Measurements from ENCODE around the gene GJC2. TPM values are rescaled to one million over a fixed set of nuclear protein-coding genes. Genes with fewer than 3 reads are reported as not detected.
A peak's percentile ranks its signal among the peaks of the same experiment; 100 is the strongest.
"Not testable (repeated sequence)": the region's sequence is repeated elsewhere in the genome, so short reads cannot be mapped to it uniquely, and the experiment has no call there.

GJC2 gene
- total RNA-seq, 1 donor from 2014 or later = 6.0 TPM

GRCh38 chr1:228184152-228184551 lies 34.4 kb downstream of the GJC2 start:
- Histone ChIP-seq H3K4me1 (peaks cover 12% of the 10 kb centered on the region), H3K4me3 (no peak overlapping the region), H3K36me3 (no peaks in the 10 kb centered on the region), H3K9me3 (no peaks in the 10 kb centered on the region), H3K27ac (no peak overlapping the region), H3K27me3 (ENCODE audit: low read depth) (no peaks in the 10 kb centered on the region)
- no peak for TF ChIP-seq CTCF (IDR thresholded peaks at IDR 0.05)
- DNase-seq = no peak
- ATAC-seq = no peak
- intact Hi-C loops (cut with DNase I) = no loop called here

DNA sequence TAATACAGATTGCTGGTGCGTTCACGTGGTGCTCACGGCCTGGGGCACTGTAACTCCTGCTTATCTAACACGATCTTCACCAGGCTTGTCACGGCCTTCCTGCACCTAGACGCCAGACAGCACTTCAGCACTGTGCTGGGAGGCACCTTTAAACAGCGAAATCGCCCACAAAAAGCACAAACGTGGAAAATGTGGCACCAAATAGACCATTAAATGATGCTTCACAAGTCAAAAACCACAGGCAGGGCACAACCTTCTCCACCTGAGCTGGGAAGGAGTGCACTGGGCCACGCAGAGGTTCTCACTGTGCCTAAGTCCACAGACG lies 35.9 kb downstream of the GJC2 start:
- Histone ChIP-seq H3K27ac (no peak overlapping the region), H3K36me3 (no peaks in the 10 kb centered on the region), H3K9me3 (no peaks in the 10 kb centered on the region), H3K27me3 (ENCODE audit: low read depth) (no peaks in the 10 kb centered on the region), H3K4me3 (no peak overlapping the region), H3K4me1 (peaks cover 8% of the 10 kb centered on the region)
- DNase-seq = no peak
- intact Hi-C loops (cut with DNase I) = no loop called here
- TF ChIP-seq CTCF (IDR thresholded peaks at IDR 0.05) = no peak
- ATAC-seq = peak; percentile 31 to 46

DNA sequence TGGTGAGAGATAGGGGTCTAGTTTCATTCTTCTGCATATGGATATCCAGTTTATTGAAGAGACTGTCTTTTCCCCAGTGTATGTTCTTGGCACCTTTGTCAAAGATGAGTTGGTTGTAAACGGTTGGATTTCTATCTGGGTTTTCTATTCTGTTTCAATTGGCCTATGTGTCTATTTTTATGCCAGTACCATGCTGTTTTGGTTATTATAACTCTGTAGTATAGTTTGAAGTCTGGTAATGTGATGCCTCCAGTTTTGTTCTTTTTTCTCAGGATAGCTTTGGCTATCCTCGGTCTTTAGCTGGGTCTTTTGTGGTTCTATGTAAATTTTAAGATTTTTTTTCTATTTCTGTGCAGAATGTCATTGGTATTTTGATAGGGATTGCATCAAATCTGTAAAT lies 38.5 kb downstream of the GJC2 start:
- H3K9me3 ChIP-seq; H3K4me3 ChIP-seq; H3K27ac ChIP-seq; DNase-seq; H3K4me1 ChIP-seq; H3K27me3 ChIP-seq (ENCODE audit: low read depth); intact Hi-C loops (cut with DNase I); H3K36me3 ChIP-seq; ATAC-seq: not testable (repeated sequence)

GRCh38 chr1:228190182-228190581 lies 40.5 kb downstream of the GJC2 start:
- Histone ChIP-seq H3K4me1 (peaks cover 5% of the 10 kb centered on the region), H3K27ac (no peak overlapping the region), H3K27me3 (ENCODE audit: low read depth) (no peaks in the 10 kb centered on the region), H3K4me3 (no peak overlapping the region), H3K9me3 (no peaks in the 10 kb centered on the region), H3K36me3 (no peaks in the 10 kb centered on the region)
- ATAC-seq (no peak), DNase-seq (no peak)
- intact Hi-C loops (cut with DNase I) = no loop called here
- TF ChIP-seq CTCF (IDR thresholded peaks at IDR 0.05) = no peak

DNA sequence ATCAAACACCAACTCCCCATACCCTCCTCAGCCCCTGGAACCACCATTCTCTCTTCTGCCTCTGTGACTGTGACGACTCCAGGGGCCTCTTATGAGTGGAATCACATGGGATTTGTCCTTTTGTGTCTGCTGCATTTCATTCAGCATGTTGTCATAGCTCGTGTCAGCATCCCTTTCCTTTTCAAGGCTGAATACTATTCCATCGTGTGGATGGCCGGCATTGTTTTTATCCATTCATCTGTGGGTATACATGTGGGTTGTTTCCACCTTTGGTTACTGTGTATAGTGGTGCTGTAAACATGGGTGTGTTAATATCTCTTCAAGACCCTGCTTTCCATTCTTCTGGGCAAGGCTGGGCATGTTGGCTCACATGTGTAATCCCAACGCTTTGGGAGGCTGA lies 41.0 kb downstream of the GJC2 start:
- TF ChIP-seq CTCF (IDR thresholded peaks at IDR 0.05) = no peak
- intact Hi-C loops (cut with DNase I) = no loop called here
- no peak for DNase-seq

GRCh38 chr1:228194436-228194835 lies 44.7 kb downstream of the GJC2 start:
- intact Hi-C loops (cut with DNase I) = no loop called here
- ATAC-seq (no peak), DNase-seq (no peak)
- H3K9me3 ChIP-seq = peaks cover 7% of the 10 kb centered on the region
- peaks cover 5% of the 10 kb centered on the region for H3K4me1 ChIP-seq
- no peak for TF ChIP-seq CTCF (IDR thresholded peaks at IDR 0.05)
- H3K27ac ChIP-seq = no peak overlapping the region
- no peaks in the 10 kb centered on the region for H3K36me3 ChIP-seq
- no peaks in the 10 kb centered on the region for H3K27me3 ChIP-seq (ENCODE audit: low read depth)
- H3K4me3 ChIP-seq = no peak overlapping the region

More for the DNA sequence above, 41.0 kb downstream of the GJC2 start:
- no peak for ATAC-seq
- Histone ChIP-seq H3K27ac (no peak overlapping the region), H3K4me1 (peaks cover 5% of the 10 kb centered on the region), H3K9me3 (no peaks in the 10 kb centered on the region), H3K36me3 (no peaks in the 10 kb centered on the region), H3K4me3 (no peak overlapping the region), H3K27me3 (ENCODE audit: low read depth) (no peaks in the 10 kb centered on the region)

Measured in lower lobe of right lung (tissue), 2 donors.